Lower leg skin (tissue), 3 donors: ENCODE data around the gene NEIL3.

Source experiments
- CTCF ChIP-seq, 3 donors: fragments of 450-650 bp; IDR thresholded peaks; one replicate each; pipeline ENCODE4 v1.5.1; 2016; ENCODE audit warnings: antibody characterized with exemption in 3 of 3, mild to moderate bottlenecking in 3 of 3, moderate library complexity in 2 of 3
- POLR2A ChIP-seq, 2 donors: fragments of 450-650 bp; IDR thresholded peaks; one replicate each; pipeline ENCODE4 v1.6.1; 2016 to 2017; ENCODE audit warnings: antibody characterized with exemption in 2 of 2, mild to moderate bottlenecking in 1 of 2, moderate library complexity in 1 of 2

DNA sequence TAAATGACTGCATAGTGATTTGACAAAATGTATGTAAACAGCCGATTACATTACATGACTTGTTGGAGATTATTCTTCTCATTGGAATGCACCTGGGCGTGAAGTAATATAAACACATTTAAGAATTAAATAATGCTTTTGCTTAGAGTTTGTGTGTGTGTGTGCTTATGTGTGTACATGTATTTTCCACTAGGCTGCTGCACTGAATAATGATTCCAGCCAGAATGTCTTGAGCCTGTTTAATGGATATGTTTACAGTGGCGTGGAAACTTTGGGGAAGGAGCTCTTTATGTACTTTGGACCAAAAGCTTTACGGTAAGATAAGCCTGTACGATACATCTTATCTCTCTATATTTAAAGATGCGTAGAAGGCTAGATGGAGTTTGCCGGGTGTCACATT is 12.6 kb downstream of the NEIL3 start:
- no peak for TF ChIP-seq CTCF (IDR thresholded peaks at IDR 0.05)
- TF ChIP-seq POLR2A (IDR thresholded peaks at IDR 0.05): no peak
